Spleen (tissue), 7 donors: ENCODE measurements around the gene GADD45B.
"Not testable (repeated sequence)": the region's sequence is repeated elsewhere in the genome, so short reads cannot be mapped to it uniquely, and the experiment has no call there.

Source experiments
- POLR2A ChIP-seq, 3 donors: fragments of 450-650 bp; IDR thresholded peaks; one replicate each; pipeline ENCODE4 v1.5.1; 2017; ENCODE audit warnings: antibody characterized with exemption in 3 of 3, mild to moderate bottlenecking in 1 of 3
- POLR2AphosphoS5 ChIP-seq, 3 donors: sonication (generic); formaldehyde crosslinking; IDR thresholded peaks; one replicate each; pipeline ENCODE4 v1.5.1; 2017; ENCODE audit warnings: antibody characterized with exemption in 3 of 3
- TF ChIP-seq, protein P1 (sequence below), 11 experiments: fragments of 200-600 bp in 7 of 11; fragments of 450-650 bp in 4 of 11; sonication (generic) in 4 of 11; IDR thresholded peaks in 8 of 11; conservative IDR thresholded peaks in 3 of 11; 1 replicate in 7 of 11; 2 replicates in 4 of 11; pipeline versions ENCODE4 v1.4.0 to v1.8.0; 2016 to 2021; ENCODE audit warnings: antibody characterized with exemption in 11 of 11, inconsistent platforms in 4 of 11, mild to moderate bottlenecking in 1 of 11
- donor health status: DM: no; HTN: no; CAD: no; lungs with moderate emphysema.
- donor health status: DM: no; HTN: no; CAD: no.
- donor health status: DM: no; HTN: no; CAD: no.

- TF ChIP-seq, protein P1, sequence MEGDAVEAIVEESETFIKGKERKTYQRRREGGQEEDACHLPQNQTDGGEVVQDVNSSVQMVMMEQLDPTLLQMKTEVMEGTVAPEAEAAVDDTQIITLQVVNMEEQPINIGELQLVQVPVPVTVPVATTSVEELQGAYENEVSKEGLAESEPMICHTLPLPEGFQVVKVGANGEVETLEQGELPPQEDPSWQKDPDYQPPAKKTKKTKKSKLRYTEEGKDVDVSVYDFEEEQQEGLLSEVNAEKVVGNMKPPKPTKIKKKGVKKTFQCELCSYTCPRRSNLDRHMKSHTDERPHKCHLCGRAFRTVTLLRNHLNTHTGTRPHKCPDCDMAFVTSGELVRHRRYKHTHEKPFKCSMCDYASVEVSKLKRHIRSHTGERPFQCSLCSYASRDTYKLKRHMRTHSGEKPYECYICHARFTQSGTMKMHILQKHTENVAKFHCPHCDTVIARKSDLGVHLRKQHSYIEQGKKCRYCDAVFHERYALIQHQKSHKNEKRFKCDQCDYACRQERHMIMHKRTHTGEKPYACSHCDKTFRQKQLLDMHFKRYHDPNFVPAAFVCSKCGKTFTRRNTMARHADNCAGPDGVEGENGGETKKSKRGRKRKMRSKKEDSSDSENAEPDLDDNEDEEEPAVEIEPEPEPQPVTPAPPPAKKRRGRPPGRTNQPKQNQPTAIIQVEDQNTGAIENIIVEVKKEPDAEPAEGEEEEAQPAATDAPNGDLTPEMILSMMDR (IDR thresholded peaks at IDR 0.05 in 8 of 11, conservative IDR thresholded peaks at IDR 0.05 in 3 of 11): not testable (repeated sequence)
- not testable (repeated sequence) for TF ChIP-seq POLR2A, POLR2AphosphoS5 (IDR thresholded peaks at IDR 0.05)
These were observed 17.2 kb upstream of the GADD45B start for GRCh38 chr19:2458776-2459175.
